NCI-H187 treated with DMSO at 0.1 percent for 48 hours (cell line): ENCODE data around the gene CHST3.
"Not testable (repeated sequence)": the region's sequence is repeated elsewhere in the genome, so short reads cannot be mapped to it uniquely, and the experiment has no call there.

Experiments
- DNase-seq: peaks from one replicate; lab custom pipeline; 2025; lab: John Stamatoyannopoulos, UW

Gene CHST3

DNA sequence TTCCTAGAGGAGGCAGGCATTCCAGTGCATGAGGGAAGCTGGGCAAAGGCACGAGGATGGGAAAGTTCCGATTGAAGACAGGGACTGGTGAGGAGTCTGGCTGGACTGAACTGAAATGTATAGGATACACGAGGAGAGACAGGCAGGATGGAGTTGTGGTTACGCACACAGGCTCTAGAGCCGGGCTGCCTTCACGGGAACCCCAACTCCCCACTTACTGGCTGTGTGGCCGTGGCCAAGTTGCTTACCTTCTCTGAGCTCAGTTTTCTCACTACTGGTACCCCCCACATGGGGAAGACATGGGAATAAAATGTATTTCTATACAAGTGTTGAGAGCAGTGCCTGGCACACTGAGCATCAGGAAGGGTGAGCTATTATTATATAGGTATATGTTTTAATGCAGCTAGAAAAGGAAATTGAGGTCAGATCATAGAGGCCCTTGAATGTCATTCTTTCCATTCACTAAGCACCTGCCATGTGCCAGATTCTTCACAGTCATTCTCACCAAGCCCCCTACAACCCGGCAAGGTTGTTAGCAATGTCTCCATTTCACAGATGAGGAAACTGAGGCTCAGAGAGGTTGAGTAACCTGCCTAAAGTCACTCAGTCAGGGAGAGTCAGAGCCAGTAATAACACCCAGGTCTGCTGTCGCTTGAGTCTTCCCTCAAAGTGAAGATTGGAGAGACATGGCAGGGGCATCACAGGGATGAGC, 9.7 kb downstream of the CHST3 start:
- DNase-seq = no peak

- DNase-seq = no peak
Observed at GRCh38 chr10:71974489-71975021, 10.4 kb downstream of the CHST3 start.

GRCh38 chr10:71975087-71975870, 11.1 kb downstream of the CHST3 start:
- DNase-seq = no peak

GRCh38 chr10:71975871-71976725, 11.9 kb downstream of the CHST3 start:
- no peak for DNase-seq

DNA sequence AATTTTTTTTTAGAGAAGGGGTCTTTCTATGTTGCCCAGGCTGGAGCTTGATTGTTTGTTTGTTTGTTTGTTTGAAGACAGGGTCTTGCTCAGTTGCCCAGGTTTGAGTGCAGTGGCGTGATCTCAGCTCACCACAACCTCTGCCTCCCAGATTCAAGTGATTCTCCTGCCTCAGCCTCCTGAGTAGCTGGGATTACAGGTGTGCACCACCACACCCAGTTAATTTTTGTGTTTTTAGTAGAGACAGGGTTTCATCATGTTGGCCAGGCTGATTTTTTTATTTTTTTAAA, 13.4 kb downstream of the CHST3 start:
- not testable (repeated sequence) for DNase-seq

GRCh38 chr10:71978476-71978875, 14.3 kb downstream of the CHST3 start:
- no peak for DNase-seq

DNA sequence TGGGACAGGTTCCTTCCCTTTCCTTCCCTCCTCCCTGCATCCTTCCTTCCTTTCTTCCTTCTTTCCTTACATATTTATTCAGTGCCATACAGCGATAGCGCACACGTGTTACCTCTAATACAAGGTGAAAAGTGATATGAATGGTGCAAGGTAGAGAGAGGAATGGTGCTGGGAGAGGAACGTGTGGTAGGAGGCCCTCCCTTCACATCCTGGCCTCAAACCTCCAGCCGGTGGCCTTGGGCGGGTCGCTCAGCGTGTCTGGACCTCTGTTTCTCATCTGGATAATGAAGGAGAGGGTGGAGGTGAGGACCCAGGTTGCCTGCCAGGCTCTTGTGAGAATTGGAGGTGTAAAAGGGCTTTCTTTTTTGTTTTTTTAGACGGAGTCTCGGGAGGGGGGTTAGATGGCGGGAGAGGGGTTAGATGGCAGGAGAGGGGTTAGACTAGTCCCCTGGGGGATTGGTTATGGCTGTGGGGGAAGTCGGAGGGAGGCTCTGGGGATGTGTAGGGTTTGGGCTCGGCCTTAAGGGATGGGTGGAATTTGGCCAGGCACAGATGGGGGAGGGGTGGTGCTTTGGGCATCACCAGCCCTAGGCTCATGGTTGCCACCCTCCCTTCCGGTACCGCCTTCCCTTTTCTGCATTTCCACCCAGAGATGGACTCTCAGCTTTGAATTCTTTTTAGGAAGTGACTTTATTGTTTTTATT, 14.9 kb downstream of the CHST3 start:
- DNase-seq = no peak

GRCh38 chr10:71979692-71980062, 15.5 kb downstream of the CHST3 start:
- DNase-seq = no peak

DNA sequence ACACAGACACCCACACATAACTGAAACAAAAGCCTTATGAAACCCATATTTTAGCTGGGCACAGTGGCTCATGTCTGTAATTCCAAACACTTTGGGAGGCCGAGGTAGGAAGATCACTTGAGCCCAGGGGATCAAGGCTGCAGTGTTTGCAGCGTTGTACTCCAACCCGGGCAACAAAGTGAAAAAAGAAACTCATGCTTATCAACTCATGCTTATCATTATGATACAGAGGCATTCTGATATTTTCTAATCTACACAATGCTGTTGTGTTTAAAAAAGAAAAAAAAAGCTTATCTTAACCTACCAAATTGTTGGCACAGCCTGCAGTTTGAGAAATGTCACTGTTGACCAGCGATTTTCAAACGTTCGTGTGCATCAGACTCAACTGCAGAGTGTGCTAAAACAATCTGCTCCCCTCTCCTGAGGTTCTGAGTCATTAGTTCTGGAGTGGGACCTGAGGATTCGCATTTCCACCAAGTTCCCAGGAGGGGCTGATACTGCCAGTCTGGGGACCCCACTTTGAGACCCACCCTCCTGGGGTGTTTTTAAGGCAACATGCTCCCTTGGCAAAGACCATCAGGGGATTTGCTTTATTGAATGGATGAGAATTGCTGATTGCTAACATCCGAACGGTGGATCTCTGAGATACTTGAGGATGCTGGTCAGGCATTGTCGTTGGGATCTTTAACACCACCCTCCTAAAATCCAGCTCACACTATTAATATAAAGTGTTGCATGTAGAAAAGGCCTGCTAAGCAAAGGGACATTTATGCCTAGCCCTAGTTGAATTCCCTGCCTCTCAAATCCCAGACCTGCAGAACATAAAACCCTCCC, 16.2 kb downstream of the CHST3 start:
- no peak for DNase-seq

GRCh38 chr10:71981015-71981875, 17.1 kb downstream of the CHST3 start:
- no peak for DNase-seq

DNA sequence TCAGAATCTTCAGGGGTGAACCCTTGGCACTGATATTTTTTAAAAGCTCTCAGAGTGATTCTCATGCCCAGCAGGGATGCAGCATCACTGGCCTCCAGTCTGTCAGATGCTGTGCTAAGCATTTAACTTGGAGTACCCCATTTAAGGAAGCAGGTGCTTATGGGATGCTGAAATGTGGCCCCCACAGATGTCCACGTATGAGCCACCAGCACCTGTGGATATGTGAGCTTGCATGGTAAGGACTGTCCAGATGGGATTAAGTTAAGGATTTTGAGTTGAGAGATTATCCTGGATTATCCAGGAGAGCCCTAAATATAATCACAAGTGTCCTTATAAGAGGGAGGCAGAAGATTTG, 17.7 kb downstream of the CHST3 start:
- DNase-seq = no peak

DNA sequence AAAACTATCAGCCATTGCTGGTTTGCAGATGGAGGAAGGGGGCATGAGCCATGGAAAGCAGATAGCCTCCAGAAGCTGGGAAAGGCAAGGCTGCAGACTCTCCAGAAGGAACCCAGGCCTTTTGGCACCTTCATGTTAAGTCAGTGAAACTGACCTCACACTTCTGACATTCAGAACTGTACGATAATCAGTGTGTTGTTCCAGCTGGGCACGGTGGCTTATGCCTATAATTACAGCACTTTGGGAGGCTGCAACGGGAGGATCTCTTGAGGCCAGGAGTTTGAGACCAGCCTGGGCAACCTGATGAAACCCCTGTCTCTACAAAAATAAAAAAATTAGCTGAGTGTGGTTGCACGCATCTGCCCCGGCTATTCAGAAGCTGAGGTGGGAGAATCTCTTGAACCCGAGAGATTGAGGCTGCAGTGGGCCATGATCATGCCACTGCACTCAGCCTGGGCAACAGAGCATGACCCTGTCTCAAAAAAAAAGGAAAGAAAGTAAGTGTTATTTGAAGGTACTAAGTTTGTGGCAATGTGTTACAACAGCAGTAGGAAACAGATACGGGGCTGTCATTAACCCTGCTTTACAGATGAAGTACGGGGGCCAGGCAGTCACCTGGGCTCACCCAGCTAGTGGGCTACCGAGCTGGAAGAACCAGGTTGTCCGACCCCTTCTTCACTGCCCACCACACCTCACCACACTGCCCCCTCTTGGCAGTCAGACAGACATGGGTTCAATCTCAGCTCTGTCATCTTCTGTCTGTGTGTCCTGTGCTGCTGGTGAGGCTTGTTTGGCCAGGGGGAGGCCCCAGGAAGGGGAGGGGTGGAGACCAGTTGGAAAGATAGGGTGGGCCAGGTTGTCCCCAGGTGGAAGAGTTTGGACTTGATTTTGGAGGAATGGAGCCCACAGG, 18.3 kb downstream of the CHST3 start:
- no peak for DNase-seq

DNA sequence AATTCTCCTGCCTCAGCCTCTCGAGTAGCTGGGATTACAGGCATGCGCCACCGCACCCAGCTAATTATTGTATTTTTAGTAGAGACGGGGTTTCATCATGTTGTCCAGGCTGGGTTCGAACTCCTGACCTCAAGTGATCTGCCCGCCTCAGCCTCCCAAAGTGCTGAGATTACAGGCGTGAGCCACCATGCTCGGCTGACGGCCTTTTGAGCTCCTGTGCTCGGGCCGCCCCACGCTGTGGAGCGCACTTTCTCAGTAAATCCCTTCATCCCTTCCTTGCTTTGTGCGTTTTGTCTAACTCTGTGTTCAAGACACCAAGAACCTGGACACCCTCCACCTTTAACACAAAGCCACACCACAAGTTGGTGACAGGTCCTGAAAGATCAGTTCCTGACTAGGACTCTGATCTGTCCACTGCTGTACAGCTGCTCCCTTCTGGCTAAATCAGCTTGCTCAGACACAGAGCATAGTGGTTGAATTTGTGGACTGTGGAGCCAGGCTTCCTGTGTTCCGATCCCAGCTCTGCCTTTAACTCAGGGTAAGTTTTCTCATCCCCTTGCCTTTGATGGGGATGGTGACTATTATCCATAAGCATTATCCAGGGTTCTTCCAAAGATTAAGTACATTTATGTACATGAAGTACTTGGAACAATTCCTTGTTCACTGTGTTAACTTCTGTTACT, 20.1 kb downstream of the CHST3 start:
- no peak for DNase-seq

- DNase-seq = no peak
Observed at GRCh38 chr10:71984809-71985388, 20.7 kb downstream of the CHST3 start.

- DNase-seq = no peak
Observed at GRCh38 chr10:71985542-71986250, 21.5 kb downstream of the CHST3 start.

DNA sequence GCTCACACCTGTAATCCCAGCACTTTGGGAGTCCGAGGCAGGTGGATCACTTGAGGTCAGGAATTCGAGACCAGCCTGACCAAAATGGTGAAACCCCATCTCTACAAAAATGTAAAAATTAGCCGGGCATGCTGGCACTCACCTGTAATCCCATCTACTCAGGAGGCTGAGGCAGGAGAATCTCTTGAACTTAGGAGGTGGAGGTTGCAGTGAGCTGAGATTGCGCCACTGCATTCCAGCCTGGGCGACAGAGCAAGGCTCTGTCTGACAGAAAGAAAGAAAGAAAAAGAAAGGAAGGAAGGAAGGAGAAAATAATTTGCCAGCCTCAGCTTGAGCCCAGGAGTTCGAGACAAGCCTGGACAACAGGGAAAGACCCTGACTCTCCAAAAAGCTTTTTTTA, 24.7 kb downstream of the CHST3 start:
- DNase-seq = not testable (repeated sequence)

- no peak for DNase-seq
Observed at GRCh38 chr10:71989661-71990454, 25.7 kb downstream of the CHST3 start.
